Myometrial cell (primary cell): Measurements from ENCODE around the gene NANOS2. TPM values are rescaled to one million over a fixed set of nuclear protein-coding genes. Genes with fewer than 3 reads are reported as not detected.

Source experiments
- total RNA-seq: library from RNA; depleted of rRNA; stranded (reverse); fragments of >200 nt; gene quantifications from 2 replicates; pipeline ENCODE4 v1.2.3, GENCODE V29; 2015

The NANOS2 gene
- total RNA-seq = not detected in 2 replicates

GRCh38 chr19:45913874-45914830 lies at the start of gene NANOS2:
NANOS2 (minus strand) TSS chr19:45914778; CDS start chr19:45914693, 85 bp downstream.

GRCh38 chr19:45901912-45902650 lies 12.5 kb downstream of the NANOS2 start, which contains the start of gene MYPOP:
MYPOP (minus strand) TSS chr19:45902613; CDS start chr19:45901773, 840 bp downstream.

GRCh38 chr19:45885556-45886426 lies 28.8 kb downstream of the NANOS2 start, which contains the start of gene IRF2BP1:
IRF2BP1 (minus strand) TSS chr19:45886141; CDS start chr19:45885774, 367 bp downstream.

GRCh38 chr19:45863840-45864628 lies 50.5 kb downstream of the NANOS2 start, which contains the start of gene FOXA3:
FOXA3 (plus strand) TSS chr19:45864326; CDS start chr19:45864457, 131 bp downstream.

Other genes starting within 250 kb of the NANOS2 start
- 0.18 TPM in 1 of 2 replicates, not detected in the other for gene GIPR, start 246.6 kb downstream of the NANOS2 start, total RNA-seq
- 306 and 318 TPM in 2 replicates for gene SNRPD2, start 222.8 kb downstream of the NANOS2 start, total RNA-seq
- 29.2 and 49.6 TPM in 2 replicates for gene QPCTL, start 222.1 kb downstream of the NANOS2 start, total RNA-seq
- 8.7 and 8.9 TPM in 2 replicates for gene FBXO46, start 183.9 kb downstream of the NANOS2 start, total RNA-seq
- not detected in 2 replicates for gene MEIOSIN, start 181.3 kb downstream of the NANOS2 start, total RNA-seq
- gene SIX5, start 145.5 kb downstream of the NANOS2 start, total RNA-seq = 16.1 and 21.0 TPM in 2 replicates
- 17.6 and 23.9 TPM in 2 replicates for gene DMPK, start 132.3 kb downstream of the NANOS2 start, total RNA-seq
- gene DMWD, start 121.9 kb downstream of the NANOS2 start, total RNA-seq = 30.8 and 31.1 TPM in 2 replicates
- gene RSPH6A, start 99.5 kb downstream of the NANOS2 start, total RNA-seq = not detected in 2 replicates
- gene SYMPK, start 51.6 kb downstream of the NANOS2 start, total RNA-seq = 33.5 and 40.6 TPM in 2 replicates
- gene FOXA3, start 50.5 kb downstream of the NANOS2 start, total RNA-seq = not detected in 2 replicates
- 21.1 and 32.6 TPM in 2 replicates for gene IRF2BP1, start 28.6 kb downstream of the NANOS2 start, total RNA-seq
- gene MYPOP, start 12.2 kb downstream of the NANOS2 start, total RNA-seq = 0.53 and 3.5 TPM in 2 replicates
- gene NOVA2, start 59.1 kb upstream of the NANOS2 start, total RNA-seq = not detected in 2 replicates
- 11.2 and 12.9 TPM in 2 replicates for gene CCDC61, start 80.7 kb upstream of the NANOS2 start, total RNA-seq
- not detected in 2 replicates for gene PGLYRP1, start 108.3 kb upstream of the NANOS2 start, total RNA-seq
- not detected in 2 replicates for gene IGFL4, start 126.2 kb upstream of the NANOS2 start, total RNA-seq
- gene IGFL3, start 209.9 kb upstream of the NANOS2 start, total RNA-seq = 5.0 TPM in 1 of 2 replicates, not detected in the other
- not detected in 2 replicates for gene IGFL2, start 233.5 kb upstream of the NANOS2 start, total RNA-seq